Thyroid gland (tissue), 4 donors: ENCODE data around the gene TYSND1.

Experiments
- CTCF ChIP-seq, 6 experiments: fragments of 200-600 bp in 3 of 6; fragments of 450-650 bp in 3 of 6; sonication (generic) in 3 of 6; IDR thresholded peaks; one replicate each; pipeline ENCODE4 v1.5.1; 2016 to 2019; ENCODE audit warnings: antibody characterized with exemption in 6 of 6, mild to moderate bottlenecking in 2 of 6, inconsistent platforms in 1 of 6, moderate library complexity in 1 of 6
- POLR2A ChIP-seq, 2 donors: fragments of 450-650 bp; IDR thresholded peaks; one replicate each; pipeline ENCODE4 v1.6.1; 2017; ENCODE audit warnings: antibody characterized with exemption in 2 of 2, mild to moderate bottlenecking in 2 of 2, moderate library complexity in 1 of 2

DNA sequence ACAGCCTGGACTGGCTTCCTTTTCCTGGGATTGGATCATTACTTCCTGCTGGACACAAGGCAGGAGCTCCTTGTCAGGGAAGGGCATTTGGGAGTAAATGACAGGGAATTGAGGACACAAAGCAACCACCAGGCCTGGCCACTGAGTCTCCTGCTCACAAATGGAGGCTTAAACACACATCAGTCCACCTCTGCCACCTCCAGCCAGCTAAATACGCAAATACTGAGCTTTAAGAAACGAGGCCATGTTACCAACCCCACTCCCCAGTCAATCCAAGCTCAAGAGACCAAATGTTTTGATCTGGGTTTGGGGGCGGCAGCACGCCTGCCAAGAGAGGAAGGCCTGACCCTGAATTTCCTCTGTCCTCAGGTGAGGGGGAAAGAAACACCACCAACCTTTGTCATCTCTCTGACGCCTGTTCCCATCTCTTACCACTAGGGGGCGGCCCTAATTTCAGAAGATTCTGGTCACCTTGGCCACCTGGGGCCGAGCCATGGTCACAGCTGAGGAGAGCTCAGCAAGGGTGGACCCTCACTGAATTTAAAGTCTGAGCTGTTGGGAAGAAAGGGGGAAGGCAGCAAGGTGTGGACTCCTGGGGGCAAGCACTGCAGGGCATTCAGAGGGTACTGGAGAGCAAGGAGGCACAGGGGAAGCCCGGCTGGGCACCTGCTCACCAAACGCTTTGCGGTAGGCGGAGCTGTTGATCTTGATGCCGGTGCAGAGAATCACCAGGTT, 30.4 kb downstream of the TYSND1 start:
- TF ChIP-seq CTCF (IDR thresholded peaks at IDR 0.05) (peak; percentile 66 to 91 (median 76)), POLR2A (IDR thresholded peaks at IDR 0.05) (no peak)
